Astrocyte of the cerebellum (primary cell): Measurements from ENCODE around the gene KLHL17.
"Not testable (repeated sequence)": the region's sequence is repeated elsewhere in the genome, so short reads cannot be mapped to it uniquely, and the experiment has no call there.

Experiments used
- DNase-seq: peaks from one replicate; pipeline ENCODE4 v3.0.0-alpha.2; 2011; ENCODE audit warnings: low read depth
- H3K4me3 ChIP-seq: 2 replicates; pipeline ENCODE4 v1.5.1; 2011; ENCODE audit warnings: mild to moderate bottlenecking, low read depth, low read length, moderate library complexity
- in situ Hi-C: cut with HindIII; loops from 2 replicates; pipeline ENCODE4 v1.10.0; 2017; ENCODE audit warnings: low sequenced_read_pairs
- TF ChIP-seq, protein P1 (sequence below): IDR thresholded peaks from 2 replicates; pipeline ENCODE4 v1.5.1; 2012; ENCODE audit warnings: low read length, low read depth, moderate library complexity, mild to moderate bottlenecking; ENCODE audit errors: missing control alignments

KLHL17 gene

DNA sequence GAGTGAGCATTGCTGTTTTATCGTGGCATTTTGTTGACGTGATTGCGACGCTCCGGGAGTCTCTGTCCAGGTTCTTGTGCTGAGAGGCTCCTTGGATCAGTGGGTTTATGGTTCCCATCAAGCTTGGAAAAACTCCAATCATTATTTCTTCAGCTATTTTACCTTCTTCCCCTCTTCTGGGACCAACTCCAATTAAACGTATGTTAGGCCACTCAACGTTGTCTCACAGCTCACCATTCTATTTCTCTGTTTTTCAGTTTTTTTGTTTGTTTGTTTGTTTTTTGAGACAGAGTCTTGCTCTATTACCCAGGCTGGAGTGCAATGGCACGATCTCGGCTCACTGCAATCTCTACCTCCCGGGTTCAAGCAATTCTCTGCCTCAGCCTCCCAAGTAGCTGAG is 31.5 kb downstream of the KLHL17 start:
- no peak overlapping the region for H3K4me3 ChIP-seq
- TF ChIP-seq, protein P1, sequence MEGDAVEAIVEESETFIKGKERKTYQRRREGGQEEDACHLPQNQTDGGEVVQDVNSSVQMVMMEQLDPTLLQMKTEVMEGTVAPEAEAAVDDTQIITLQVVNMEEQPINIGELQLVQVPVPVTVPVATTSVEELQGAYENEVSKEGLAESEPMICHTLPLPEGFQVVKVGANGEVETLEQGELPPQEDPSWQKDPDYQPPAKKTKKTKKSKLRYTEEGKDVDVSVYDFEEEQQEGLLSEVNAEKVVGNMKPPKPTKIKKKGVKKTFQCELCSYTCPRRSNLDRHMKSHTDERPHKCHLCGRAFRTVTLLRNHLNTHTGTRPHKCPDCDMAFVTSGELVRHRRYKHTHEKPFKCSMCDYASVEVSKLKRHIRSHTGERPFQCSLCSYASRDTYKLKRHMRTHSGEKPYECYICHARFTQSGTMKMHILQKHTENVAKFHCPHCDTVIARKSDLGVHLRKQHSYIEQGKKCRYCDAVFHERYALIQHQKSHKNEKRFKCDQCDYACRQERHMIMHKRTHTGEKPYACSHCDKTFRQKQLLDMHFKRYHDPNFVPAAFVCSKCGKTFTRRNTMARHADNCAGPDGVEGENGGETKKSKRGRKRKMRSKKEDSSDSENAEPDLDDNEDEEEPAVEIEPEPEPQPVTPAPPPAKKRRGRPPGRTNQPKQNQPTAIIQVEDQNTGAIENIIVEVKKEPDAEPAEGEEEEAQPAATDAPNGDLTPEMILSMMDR, result no peak
- in situ Hi-C loops, result no loop called here
- DNase-seq, result no peak

DNA sequence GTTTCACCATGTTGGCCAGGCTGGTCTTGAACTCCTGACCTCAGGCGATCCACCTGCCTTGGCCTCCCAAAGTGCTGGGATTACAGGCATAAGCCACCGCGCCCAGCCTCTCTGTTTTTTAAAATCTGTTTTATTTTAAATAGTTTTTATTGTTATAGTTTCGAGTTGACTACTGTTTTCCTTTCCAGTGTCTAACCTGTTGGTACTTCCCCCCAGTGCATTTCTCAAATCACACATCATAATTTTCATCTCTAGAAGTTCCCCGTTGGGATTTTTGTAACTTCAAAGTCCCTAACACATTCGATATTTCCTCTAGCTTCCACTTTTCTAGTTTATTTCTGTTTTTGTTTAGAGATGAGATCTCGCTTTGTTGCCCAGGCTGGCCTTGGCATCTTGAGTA is 32.0 kb downstream of the KLHL17 start:
- in situ Hi-C loops, result no loop called here

DNA sequence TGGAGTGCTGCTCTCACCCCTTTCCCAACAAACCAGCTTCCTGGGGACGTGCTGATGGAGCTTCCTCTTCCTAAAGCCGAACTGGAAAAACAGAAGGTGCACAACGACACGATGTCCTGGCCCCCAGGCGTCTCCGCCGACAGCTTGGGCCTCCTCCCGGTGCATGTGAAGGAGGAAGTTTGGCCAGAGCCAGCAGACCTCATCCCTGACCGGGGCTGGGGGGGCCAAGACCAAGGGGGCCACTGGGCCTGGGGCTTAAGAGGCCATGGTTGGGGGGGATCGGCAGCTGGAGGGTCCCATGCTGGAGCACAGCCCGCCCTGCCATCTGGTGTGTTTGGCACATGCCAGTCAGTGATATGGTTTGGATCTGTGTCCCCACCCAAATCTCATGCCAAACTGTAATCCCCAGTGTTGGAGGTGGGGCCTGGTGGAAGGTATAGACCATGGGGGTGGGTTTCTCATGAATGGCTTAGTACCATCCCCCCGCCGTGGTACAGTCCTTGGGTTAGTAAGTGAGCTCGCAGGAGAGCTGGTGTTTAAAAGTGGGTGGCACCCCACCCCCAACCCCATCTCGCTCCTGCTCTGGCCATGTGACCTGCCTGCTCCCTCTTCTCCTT is 33.1 kb downstream of the KLHL17 start:
- H3K4me3 ChIP-seq, result no peak overlapping the region
- in situ Hi-C loops, result no loop called here
- TF ChIP-seq, protein P1, result no peak
- DNase-seq, result no peak

More for the DNA sequence above, 32.0 kb downstream of the KLHL17 start:
- no peak overlapping the region for H3K4me3 ChIP-seq
- TF ChIP-seq, protein P1, result no peak
- no peak for DNase-seq

DNA sequence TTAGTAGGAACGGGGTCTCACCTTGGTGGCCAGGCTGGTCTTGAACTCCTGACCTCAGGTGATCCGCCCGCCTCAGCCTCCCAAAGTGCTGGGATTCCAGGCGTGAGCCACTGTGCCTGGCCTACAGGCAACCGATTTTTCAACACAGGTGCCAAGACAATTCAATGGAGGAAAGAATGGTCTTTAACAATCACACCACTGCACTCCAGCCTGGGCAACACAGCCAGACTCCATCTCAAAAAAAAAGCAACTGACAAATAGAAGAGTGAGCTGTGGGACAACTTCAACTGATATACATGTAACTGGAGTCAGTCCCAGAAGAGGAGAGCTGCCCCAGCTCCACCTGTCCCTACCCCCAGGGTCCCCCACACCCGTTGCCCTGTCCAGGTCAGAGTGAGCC is 34.2 kb downstream of the KLHL17 start:
- H3K4me3 ChIP-seq, in situ Hi-C loops, DNase-seq: not testable (repeated sequence)

DNA sequence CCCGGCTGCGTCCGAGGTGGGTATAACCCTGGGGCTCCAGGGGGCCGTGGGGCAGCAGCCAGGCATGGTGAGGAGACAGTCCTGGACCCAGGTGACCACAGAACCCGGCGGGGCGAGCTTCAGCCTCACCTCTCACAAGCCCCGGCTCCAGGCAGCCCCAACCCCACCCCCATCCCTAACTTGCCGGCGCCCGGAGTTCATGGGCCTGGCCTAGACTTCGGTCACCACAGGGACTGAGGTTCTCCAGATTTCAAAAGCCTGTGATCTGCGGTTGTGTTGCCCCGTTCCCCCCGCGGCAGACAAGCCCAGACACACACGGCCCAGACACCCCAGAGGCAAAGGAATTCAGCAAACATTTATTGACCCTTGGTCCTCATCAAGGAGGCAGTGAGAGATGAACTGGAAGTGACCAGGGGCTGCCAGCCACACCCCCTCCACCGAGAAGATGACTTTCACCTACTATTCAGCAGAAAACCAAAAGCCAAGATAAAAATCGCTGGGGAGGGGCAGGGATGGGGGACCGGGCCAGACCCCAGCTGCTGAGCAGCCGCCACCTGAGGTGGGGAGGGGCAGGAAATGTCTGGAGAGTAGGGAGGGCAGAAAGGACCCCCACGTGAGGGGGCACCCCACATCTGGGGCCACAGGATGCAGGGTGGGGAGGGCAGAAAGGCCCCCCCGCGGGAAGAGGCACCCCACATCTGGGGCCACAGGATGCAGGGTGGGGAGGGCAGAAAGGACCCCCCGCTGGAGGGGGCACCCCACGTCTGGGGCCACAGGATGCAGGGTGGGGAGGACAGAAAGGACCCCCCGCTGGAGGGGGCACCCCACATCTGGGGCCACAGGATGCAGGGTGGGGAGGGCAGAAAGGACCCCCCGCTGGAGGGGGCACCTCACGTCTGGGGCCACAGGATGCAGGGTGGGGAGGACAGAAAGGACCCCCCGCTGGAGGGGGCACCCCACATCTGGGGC is 35.6 kb downstream of the KLHL17 start:
- no peak for DNase-seq
- no peak overlapping the region for H3K4me3 ChIP-seq
- in situ Hi-C loops, result no loop called here
- TF ChIP-seq, protein P1, result no peak

DNA sequence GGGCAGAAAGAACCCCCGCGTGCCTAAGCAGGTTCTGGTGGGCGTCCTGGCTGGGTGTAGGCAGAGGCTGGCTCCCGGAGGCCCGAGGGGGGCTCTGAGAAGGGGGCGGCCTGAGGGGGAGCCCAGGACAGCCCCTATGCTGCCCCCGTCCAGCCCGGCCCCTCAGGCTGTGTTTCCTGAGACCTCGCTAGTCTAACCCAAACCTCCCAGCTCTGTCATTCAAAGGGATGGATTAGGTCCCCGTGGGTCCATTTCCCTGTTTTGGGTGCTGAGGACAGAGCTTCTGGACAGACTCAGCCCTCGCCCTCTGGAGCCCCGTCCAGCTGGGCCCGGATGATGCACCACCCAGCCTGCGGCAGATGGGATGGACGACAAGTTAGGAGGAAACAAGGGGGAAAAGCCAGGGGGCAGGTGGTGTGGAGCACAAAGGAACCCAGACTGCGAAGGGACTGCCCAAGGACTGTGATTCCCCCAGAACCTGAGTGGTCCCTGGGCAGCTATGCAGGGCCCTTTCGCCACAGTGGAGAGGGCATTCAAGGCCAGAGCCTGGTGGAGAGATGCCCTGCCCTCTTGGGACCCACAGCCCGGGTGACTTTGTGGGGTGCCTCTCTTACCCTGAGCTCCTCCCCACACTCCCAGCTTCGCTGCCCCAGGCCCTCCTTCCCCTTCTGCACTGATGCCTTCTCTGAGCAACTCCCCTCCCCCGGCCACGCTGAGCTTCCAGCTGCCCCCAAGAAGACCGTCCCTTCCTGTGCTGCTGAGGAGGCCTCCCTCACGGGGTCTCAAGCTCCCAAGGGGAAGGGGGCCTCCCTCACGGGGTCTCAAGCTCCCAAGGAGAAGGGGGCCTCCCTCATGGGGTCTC is 36.7 kb downstream of the KLHL17 start:
- in situ Hi-C loops, result no loop called here
- DNase-seq, result no peak
- no peak overlapping the region for H3K4me3 ChIP-seq
- TF ChIP-seq, protein P1, result no peak
